Measurements from ENCODE around the gene PARVA. TPM values are rescaled to one million over a fixed set of nuclear protein-coding genes. Genes with fewer than 3 reads are reported as not detected.

PARVA gene
- total RNA-seq, 2 experiments from 2014 or later, result 0.04 TPM; not detected in 1

DNA sequence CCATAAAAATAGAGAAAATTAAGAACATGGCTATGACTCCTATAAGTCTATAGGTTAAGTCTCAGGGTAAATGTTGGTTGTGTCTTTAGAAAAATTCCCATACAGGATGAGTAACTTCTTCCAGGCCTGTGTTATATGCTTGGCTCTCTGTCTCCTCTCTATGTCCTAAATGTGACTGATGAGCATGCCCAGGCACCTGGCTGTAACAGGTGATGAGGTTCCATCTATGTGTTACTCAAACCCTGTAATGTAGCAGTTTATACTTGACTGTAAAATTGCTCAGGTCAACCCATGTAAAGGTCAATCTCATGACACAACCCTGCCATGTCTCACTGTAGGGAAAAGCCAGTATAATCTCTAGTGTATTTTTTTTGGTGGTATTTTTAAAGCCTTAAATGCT lies 69.5 kb downstream of the PARVA start:
- no peaks in the 10 kb centered on the region for H3K4me1 Mint-ChIP-seq
- no peaks in the 10 kb centered on the region for H3K9me3 Mint-ChIP-seq
- DNase-seq, result no peak
- no peaks in the 10 kb centered on the region for H3K27me3 Mint-ChIP-seq
- no peaks in the 10 kb centered on the region for H3K36me3 Mint-ChIP-seq
- H3K27ac Mint-ChIP-seq, result no peak overlapping the region
- no peak overlapping the region for H3K4me3 Mint-ChIP-seq

- no peak for DNase-seq
- Mint-ChIP-seq H3K27ac (no peak overlapping the region), H3K27me3 (no peaks in the 10 kb centered on the region), H3K36me3 (no peaks in the 10 kb centered on the region), H3K9me3 (no peaks in the 10 kb centered on the region), H3K4me1 (no peaks in the 10 kb centered on the region), H3K4me3 (no peak overlapping the region)
Observed at GRCh38 chr11:12448131-12448939, 71.0 kb downstream of the PARVA start.

DNA sequence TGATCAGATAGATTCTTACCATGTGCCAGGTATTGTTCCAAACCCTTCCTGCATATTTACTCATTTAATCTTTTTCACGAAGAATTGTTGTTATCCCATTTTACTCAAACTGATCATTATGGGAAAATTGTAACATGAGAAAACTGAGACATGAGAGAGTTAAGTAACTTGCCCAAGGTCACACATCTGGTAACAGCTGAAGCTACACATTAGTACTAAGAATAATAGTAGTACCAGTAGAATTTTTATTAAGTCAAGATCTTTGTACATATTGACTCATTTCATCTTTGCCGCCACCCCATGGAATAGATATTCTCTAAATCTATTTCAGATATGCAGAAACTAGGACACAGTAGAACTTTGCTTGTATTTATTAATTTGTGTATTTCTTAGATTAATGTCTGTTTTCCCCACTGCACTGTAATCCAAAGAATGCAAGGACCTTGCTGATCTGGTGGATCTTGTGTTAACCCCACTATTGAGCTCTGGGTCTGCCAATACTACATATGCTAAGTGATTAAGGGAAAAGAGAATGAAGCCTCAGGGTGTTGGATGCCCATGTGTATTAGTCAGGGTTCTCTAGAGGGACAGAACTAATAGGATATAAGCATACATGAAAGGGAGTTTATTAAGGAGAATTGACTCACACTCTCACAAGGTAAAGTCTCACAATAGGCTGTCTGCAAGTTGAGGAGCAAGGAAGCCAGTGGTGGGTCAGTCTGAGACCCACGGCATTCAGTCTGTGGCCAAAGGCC lies 72.8 kb downstream of the PARVA start:
- H3K27ac Mint-ChIP-seq, result no peak overlapping the region
- no peaks in the 10 kb centered on the region for H3K9me3 Mint-ChIP-seq
- no peaks in the 10 kb centered on the region for H3K27me3 Mint-ChIP-seq
- no peaks in the 10 kb centered on the region for H3K4me1 Mint-ChIP-seq
- no peak for DNase-seq
- no peak overlapping the region for H3K4me3 Mint-ChIP-seq
- no peaks in the 10 kb centered on the region for H3K36me3 Mint-ChIP-seq

- Mint-ChIP-seq H3K4me1 (no peaks in the 10 kb centered on the region), H3K27ac (no peak overlapping the region), H3K27me3 (no peaks in the 10 kb centered on the region), H3K4me3 (no peak overlapping the region), H3K9me3 (no peaks in the 10 kb centered on the region), H3K36me3 (no peaks in the 10 kb centered on the region)
- no peak for DNase-seq
Observed at GRCh38 chr11:12451179-12451814, 73.9 kb downstream of the PARVA start.

GRCh38 chr11:12453243-12453642 lies 75.9 kb downstream of the PARVA start:
- Mint-ChIP-seq H3K4me1 (no peaks in the 10 kb centered on the region), H3K9me3 (no peaks in the 10 kb centered on the region), H3K36me3 (no peaks in the 10 kb centered on the region), H3K4me3 (no peak overlapping the region), H3K27me3 (no peaks in the 10 kb centered on the region), H3K27ac (no peak overlapping the region)
- no peak for DNase-seq

DNA sequence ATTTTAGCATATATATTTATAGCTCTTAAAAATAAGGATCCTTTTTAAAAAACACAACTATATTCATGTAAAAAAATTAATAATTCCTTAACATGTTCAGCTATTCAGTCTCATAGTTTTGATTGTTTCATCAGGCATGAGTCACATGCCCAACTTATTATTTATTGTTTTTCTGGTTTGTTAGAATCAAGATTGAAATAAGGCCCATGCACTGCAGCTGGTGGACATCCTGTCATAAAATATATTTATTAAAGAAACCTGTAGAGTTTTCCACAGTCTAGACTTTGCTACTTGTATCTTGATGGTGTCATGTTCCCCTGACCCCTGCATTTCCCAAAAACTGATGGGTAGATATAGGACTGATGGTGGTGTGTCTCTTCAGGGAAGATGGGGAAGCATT lies 77.4 kb downstream of the PARVA start:
- Mint-ChIP-seq H3K9me3 (no peaks in the 10 kb centered on the region), H3K4me3 (no peak overlapping the region), H3K36me3 (no peaks in the 10 kb centered on the region), H3K4me1 (no peaks in the 10 kb centered on the region), H3K27ac (no peak overlapping the region), H3K27me3 (no peaks in the 10 kb centered on the region)
- DNase-seq, result no peak

GRCh38 chr11:12455938-12456337 lies 78.6 kb downstream of the PARVA start:
- no peaks in the 10 kb centered on the region for H3K36me3 Mint-ChIP-seq
- DNase-seq, result no peak
- no peak overlapping the region for H3K27ac Mint-ChIP-seq
- H3K9me3 Mint-ChIP-seq, result no peaks in the 10 kb centered on the region
- H3K4me3 Mint-ChIP-seq, result no peak overlapping the region
- no peaks in the 10 kb centered on the region for H3K4me1 Mint-ChIP-seq
- H3K27me3 Mint-ChIP-seq, result no peaks in the 10 kb centered on the region

- H3K27me3 Mint-ChIP-seq, result no peaks in the 10 kb centered on the region
- no peak for DNase-seq
- H3K9me3 Mint-ChIP-seq, result no peaks in the 10 kb centered on the region
- no peak overlapping the region for H3K4me3 Mint-ChIP-seq
- H3K27ac Mint-ChIP-seq, result no peak overlapping the region
- no peaks in the 10 kb centered on the region for H3K36me3 Mint-ChIP-seq
- H3K4me1 Mint-ChIP-seq, result no peaks in the 10 kb centered on the region
Observed at GRCh38 chr11:12456651-12457579, 79.5 kb downstream of the PARVA start.

GRCh38 chr11:12458042-12458441 lies 80.7 kb downstream of the PARVA start:
- Mint-ChIP-seq H3K36me3 (no peaks in the 10 kb centered on the region), H3K4me1 (no peaks in the 10 kb centered on the region), H3K4me3 (no peak overlapping the region), H3K9me3 (no peaks in the 10 kb centered on the region), H3K27me3 (no peaks in the 10 kb centered on the region), H3K27ac (no peak overlapping the region)
- no peak for DNase-seq

DNA sequence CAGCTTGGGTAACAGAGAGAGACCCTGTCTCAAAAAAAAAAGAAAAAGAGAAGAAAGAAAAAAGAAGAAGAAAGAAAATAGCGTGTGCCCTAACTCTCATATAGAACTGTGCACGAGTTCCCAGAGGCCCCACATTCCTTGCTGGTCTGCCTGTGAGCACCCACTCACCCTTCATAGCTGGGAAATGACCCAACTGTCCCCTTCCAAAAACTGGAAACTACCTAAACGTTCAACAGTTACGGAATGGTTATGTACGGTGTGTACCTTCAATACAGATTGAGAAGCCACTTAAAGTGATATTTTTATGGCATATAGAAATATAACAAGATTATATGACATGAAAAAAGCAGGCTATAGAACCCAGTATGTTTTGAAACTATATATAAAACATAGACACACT lies 82.0 kb downstream of the PARVA start:
- Mint-ChIP-seq H3K27ac (no peak overlapping the region), H3K36me3 (no peaks in the 10 kb centered on the region), H3K27me3 (no peaks in the 10 kb centered on the region), H3K4me3 (no peak overlapping the region), H3K9me3 (peaks cover 2% of the 10 kb centered on the region), H3K4me1 (no peaks in the 10 kb centered on the region)
- DNase-seq, result no peak

- no peaks in the 10 kb centered on the region for H3K27me3 Mint-ChIP-seq
Observed at GRCh38 chr11:12459865-12460444, 82.6 kb downstream of the PARVA start.

DNA sequence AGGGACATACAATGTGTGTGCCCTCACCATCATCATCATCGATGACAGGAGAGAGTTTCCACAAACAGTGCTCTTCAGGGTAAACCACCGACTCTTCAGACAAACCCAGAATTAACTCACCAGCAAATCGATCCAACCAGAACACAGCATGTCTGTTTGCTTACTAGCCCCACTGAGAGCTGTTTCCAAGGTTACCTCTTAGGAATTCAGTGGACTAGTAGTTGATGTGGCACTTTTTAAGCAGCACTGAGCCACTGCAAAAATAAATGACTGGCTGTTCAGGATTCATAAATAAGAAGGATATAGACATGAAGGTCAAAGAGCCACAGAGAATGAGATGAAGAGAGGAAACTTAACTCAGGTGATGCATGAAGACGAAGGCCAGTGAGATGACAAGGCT lies 83.1 kb downstream of the PARVA start:
- no peaks in the 10 kb centered on the region for H3K36me3 Mint-ChIP-seq
- DNase-seq, result no peak
- H3K9me3 Mint-ChIP-seq, result peaks cover 4% of the 10 kb centered on the region
- H3K4me3 Mint-ChIP-seq, result no peak overlapping the region
- no peak overlapping the region for H3K27ac Mint-ChIP-seq
- H3K27me3 Mint-ChIP-seq, result no peaks in the 10 kb centered on the region
- H3K4me1 Mint-ChIP-seq, result no peaks in the 10 kb centered on the region

More at GRCh38 chr11:12459865-12460444, 82.6 kb downstream of the PARVA start:
- no peaks in the 10 kb centered on the region for H3K36me3 Mint-ChIP-seq
- peaks cover 4% of the 10 kb centered on the region for H3K9me3 Mint-ChIP-seq
- no peak overlapping the region for H3K4me3 Mint-ChIP-seq
- H3K27ac Mint-ChIP-seq, result no peak overlapping the region
- DNase-seq, result no peak
- H3K4me1 Mint-ChIP-seq, result no peaks in the 10 kb centered on the region

GRCh38 chr11:12461516-12461915 lies 84.1 kb downstream of the PARVA start:
- Mint-ChIP-seq H3K4me1 (no peaks in the 10 kb centered on the region), H3K27me3 (no peaks in the 10 kb centered on the region), H3K36me3 (no peaks in the 10 kb centered on the region), H3K4me3 (no peak overlapping the region), H3K27ac (no peak overlapping the region), H3K9me3 (peaks cover 4% of the 10 kb centered on the region)
- no peak for DNase-seq

GRCh38 chr11:12464303-12464702 lies 86.9 kb downstream of the PARVA start:
- Mint-ChIP-seq H3K27me3 (no peaks in the 10 kb centered on the region), H3K4me3 (no peak overlapping the region), H3K9me3 (peaks cover 4% of the 10 kb centered on the region), H3K27ac (no peak overlapping the region), H3K36me3 (no peaks in the 10 kb centered on the region), H3K4me1 (no peaks in the 10 kb centered on the region)
- DNase-seq, result no peak

All from activated naive CD8-positive, alpha-beta T cell treated with anti-CD3 and anti-CD28 coated beads for 36 hours (primary cell).